ENCODE measurements around the gene CACNB4. TPM values are rescaled to one million over a fixed set of nuclear protein-coding genes. Genes with fewer than 3 reads are reported as not detected.

CACNB4 gene
- total and polyA plus RNA-seq, 9 of the 15 experiments (the other 6 are each of a cell fraction or from before 2014, with no cell fraction given), result 0.01 to 0.20 (median 0.04) TPM; not detected in 1

GRCh38 chr2:151789055-151789834 lies 309.6 kb downstream of the CACNB4 start (continued):
- TF ChIP-seq, protein P1, sequence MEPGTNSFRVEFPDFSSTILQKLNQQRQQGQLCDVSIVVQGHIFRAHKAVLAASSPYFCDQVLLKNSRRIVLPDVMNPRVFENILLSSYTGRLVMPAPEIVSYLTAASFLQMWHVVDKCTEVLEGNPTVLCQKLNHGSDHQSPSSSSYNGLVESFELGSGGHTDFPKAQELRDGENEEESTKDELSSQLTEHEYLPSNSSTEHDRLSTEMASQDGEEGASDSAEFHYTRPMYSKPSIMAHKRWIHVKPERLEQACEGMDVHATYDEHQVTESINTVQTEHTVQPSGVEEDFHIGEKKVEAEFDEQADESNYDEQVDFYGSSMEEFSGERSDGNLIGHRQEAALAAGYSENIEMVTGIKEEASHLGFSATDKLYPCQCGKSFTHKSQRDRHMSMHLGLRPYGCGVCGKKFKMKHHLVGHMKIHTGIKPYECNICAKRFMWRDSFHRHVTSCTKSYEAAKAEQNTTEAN (CRISPR knock-in tag; IDR thresholded peaks at IDR 0.05), result no peak
- TF ChIP-seq ZNF253 (CRISPR knock-in tag; conservative IDR thresholded peaks at IDR 0.05) (no peak), LCOR (CRISPR knock-in tag; IDR thresholded peaks at IDR 0.05) (peak; percentile 50; the same call in 1 of the 2 replicates), ARNT (IDR thresholded peaks at IDR 0.05) (peak in 1 of 2 experiments; percentile 94; a peak in 2 of 4 replicates), THAP7 (CRISPR knock-in tag; IDR thresholded peaks at IDR 0.05) (no peak), ZNF717 (CRISPR knock-in tag; IDR thresholded peaks at IDR 0.05) (no peak), TCF7L2 (IDR thresholded peaks at IDR 0.05; ENCODE audit: low read depth, low read length) (no peak), MAZ (CRISPR knock-in tag; conservative IDR thresholded peaks at IDR 0.05 in 1 of 2, IDR thresholded peaks at IDR 0.05 in 1 of 2) (peak; percentile 16 to 24; a peak in 1 of 4 replicates), ZNF79 (CRISPR knock-in tag; IDR thresholded peaks at IDR 0.05; ENCODE audit: low read depth) (no peak), CBFA2T2 (conservative IDR thresholded peaks at IDR 0.05) (peak; percentile 87), HMGXB4 (CRISPR knock-in tag; IDR thresholded peaks at IDR 0.05) (no peak), TGIF2 (CRISPR knock-in tag; IDR thresholded peaks at IDR 0.05) (no peak), ZBTB7A (IDR thresholded peaks at IDR 0.05; ENCODE audit: borderline replicate concordance, control insufficient read depth, low read depth, low read length) (no peak), HDGF (IDR thresholded peaks at IDR 0.05) (no peak), ZFP36 (IDR thresholded peaks at IDR 0.05; ENCODE audit: low read depth, low read length, partially characterized antibody) (no peak), TCF15 (CRISPR knock-in tag; IDR thresholded peaks at IDR 0.05) (no peak), ZNF778 (CRISPR knock-in tag; IDR thresholded peaks at IDR 0.05) (no peak), KLF10 (CRISPR knock-in tag; IDR thresholded peaks at IDR 0.05) (no peak)
- TF ChIP-seq, protein P2, sequence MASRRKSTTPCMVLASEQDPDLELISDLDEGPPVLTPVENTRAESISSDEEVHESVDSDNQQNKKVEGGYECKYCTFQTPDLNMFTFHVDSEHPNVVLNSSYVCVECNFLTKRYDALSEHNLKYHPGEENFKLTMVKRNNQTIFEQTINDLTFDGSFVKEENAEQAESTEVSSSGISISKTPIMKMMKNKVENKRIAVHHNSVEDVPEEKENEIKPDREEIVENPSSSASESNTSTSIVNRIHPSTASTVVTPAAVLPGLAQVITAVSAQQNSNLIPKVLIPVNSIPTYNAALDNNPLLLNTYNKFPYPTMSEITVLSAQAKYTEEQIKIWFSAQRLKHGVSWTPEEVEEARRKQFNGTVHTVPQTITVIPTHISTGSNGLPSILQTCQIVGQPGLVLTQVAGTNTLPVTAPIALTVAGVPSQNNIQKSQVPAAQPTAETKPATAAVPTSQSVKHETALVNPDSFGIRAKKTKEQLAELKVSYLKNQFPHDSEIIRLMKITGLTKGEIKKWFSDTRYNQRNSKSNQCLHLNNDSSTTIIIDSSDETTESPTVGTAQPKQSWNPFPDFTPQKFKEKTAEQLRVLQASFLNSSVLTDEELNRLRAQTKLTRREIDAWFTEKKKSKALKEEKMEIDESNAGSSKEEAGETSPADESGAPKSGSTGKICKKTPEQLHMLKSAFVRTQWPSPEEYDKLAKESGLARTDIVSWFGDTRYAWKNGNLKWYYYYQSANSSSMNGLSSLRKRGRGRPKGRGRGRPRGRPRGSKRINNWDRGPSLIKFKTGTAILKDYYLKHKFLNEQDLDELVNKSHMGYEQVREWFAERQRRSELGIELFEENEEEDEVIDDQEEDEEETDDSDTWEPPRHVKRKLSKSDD (conservative IDR thresholded peaks at IDR 0.05; ENCODE audit: low read length), result no peak
- TF ChIP-seq, protein P3, sequence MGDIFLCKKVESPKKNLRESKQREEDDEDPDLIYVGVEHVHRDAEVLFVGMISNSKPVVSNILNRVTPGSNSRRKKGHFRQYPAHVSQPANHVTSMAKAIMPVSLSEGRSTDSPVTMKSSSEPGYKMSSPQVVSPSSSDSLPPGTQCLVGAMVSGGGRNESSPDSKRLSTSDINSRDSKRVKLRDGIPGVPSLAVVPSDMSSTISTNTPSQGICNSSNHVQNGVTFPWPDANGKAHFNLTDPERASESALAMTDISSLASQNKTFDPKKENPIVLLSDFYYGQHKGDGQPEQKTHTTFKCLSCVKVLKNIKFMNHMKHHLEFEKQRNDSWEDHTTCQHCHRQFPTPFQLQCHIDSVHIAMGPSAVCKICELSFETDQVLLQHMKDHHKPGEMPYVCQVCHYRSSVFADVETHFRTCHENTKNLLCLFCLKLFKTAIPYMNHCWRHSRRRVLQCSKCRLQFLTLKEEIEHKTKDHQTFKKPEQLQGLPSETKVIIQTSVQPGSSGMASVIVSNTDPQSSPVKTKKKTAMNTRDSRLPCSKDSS (IDR thresholded peaks at IDR 0.05; ENCODE audit: low read depth, partially characterized antibody), result no peak

All from K562 (cell line).